Activated CD4-positive, CD25-positive, alpha-beta regulatory T cell treated with anti-CD3 and anti-CD28 coated beads, Interleukin-2, amount 50 U/mL, for 16 hours (primary cell): Measurements from ENCODE around the gene MUC20.
"Not testable (repeated sequence)": the region's sequence is repeated elsewhere in the genome, so short reads cannot be mapped to it uniquely, and the experiment has no call there.

Source experiments
- DNase-seq: peaks from one replicate; pipeline ENCODE4 v3.0.0-alpha.2; 2020; ENCODE audit warnings: low read depth, low spot score

Gene MUC20

GRCh38 chr3:195770081-195770840, 49.5 kb downstream of the MUC20 start:
- DNase-seq = no peak

GRCh38 chr3:195770841-195771645, 50.3 kb downstream of the MUC20 start:
- DNase-seq = not testable (repeated sequence)

- DNase-seq = no peak
These were observed 51.0 kb downstream of the MUC20 start for GRCh38 chr3:195771646-195772300.

- no peak for DNase-seq
These were observed 53.3 kb downstream of the MUC20 start for GRCh38 chr3:195773956-195774537.

GRCh38 chr3:195774917-195775316, 54.1 kb downstream of the MUC20 start:
- no peak for DNase-seq

- DNase-seq = no peak
These were observed 57.2 kb downstream of the MUC20 start for GRCh38 chr3:195777975-195778374.

- DNase-seq = not testable (repeated sequence)
These were observed 60.5 kb downstream of the MUC20 start for GRCh38 chr3:195781236-195781635.
